IMR-90 (cell line): ENCODE data around the gene CD9. TPM values are rescaled to one million over a fixed set of nuclear protein-coding genes. Genes with fewer than 3 reads are reported as not detected.
A peak's percentile ranks its signal among the peaks of the same experiment; 100 is the strongest.

ENCODE experiments used
- ATAC-seq: fragments of 200-7000 bp; cut with Tn5 transposase; 2 replicates; pipeline ENCODE4 v1.9.1; 2020; ENCODE audit warnings: low read depth, mild to moderate bottlenecking, moderate library complexity
- BruUV-seq: library from RNA; stranded (reverse); fragments of 400-500 nt; replicated peaks from 2 replicates; lab custom pipeline; 2021; lab: Mats Ljungman, UMichigan
- CTCF ChIA-PET: fragments of 300-600 bp; formaldehyde crosslinking; extraction: SDS; loops from one replicate; lab custom pipeline; 2021; ENCODE audit warnings: antibody characterized with exemption; lab: Yijun Ruan, JAX
- POLR2A ChIA-PET: fragments of 300-600 bp; sonication (Branson Sonifier 250); formaldehyde crosslinking; loops from one replicate; lab custom pipeline; 2022; ENCODE audit warnings: antibody characterized with exemption; ENCODE audit not compliant: unreplicated experiment; lab: Charles Lee
- DNase-seq: peaks from one replicate; pipeline ENCODE4 v3.0.0; 2013
- H2AFZ ChIP-seq: replicated peaks from 2 replicates; pipeline ENCODE3; 2013; ENCODE audit warnings: low read length, mild to moderate bottlenecking; ENCODE audit not compliant: poor library complexity
- H2AK5ac ChIP-seq: 2 replicates; pipeline ENCODE4 v1.6.1; 2013; ENCODE audit warnings: low read depth, low read length, inconsistent platforms
- H2AK9ac ChIP-seq: replicated peaks from 2 replicates; pipeline ENCODE3; 2013; ENCODE audit warnings: mild to moderate bottlenecking, low read depth, low read length, moderate library complexity; ENCODE audit not compliant: poor library complexity
- H2BK120ac ChIP-seq: 2 replicates; pipeline ENCODE4 v1.6.1; 2013; ENCODE audit warnings: low read depth, low read length, inconsistent platforms
- H2BK15ac ChIP-seq: 3 replicates; pipeline ENCODE4 v1.6.1; 2013; ENCODE audit warnings: low read depth, low read length, inconsistent platforms
- H2BK20ac ChIP-seq: 2 replicates; pipeline ENCODE4 v1.6.1; 2013; ENCODE audit warnings: low read depth, mild to moderate bottlenecking, inconsistent platforms, low read length, moderate library complexity
- H2BK5ac ChIP-seq: 2 replicates; pipeline ENCODE4 v1.6.1; 2013; ENCODE audit warnings: mild to moderate bottlenecking, low read depth, low read length, inconsistent platforms; ENCODE audit not compliant: poor library complexity, severe bottlenecking
- H3K14ac ChIP-seq: replicated peaks from 2 replicates; pipeline ENCODE4 v1.6.1; 2013; ENCODE audit warnings: low read depth, low read length, inconsistent platforms
- H3K18ac ChIP-seq: 2 replicates; pipeline ENCODE4 v1.6.1; 2013; ENCODE audit warnings: low read depth, low read length, control low read depth
- H3K23ac ChIP-seq: 2 replicates; pipeline ENCODE4 v1.6.1; 2013; ENCODE audit warnings: low read depth, low read length, inconsistent platforms
- H3K27ac ChIP-seq: 2 replicates; pipeline ENCODE4 v1.5.1; 2013; ENCODE audit warnings: mild to moderate bottlenecking, control low read depth, low read length; ENCODE audit not compliant: insufficient read depth
- H3K27me3 ChIP-seq: 2 replicates; pipeline ENCODE4 v1.6.1; 2013; ENCODE audit warnings: low read length; ENCODE audit not compliant: control insufficient read depth, insufficient read depth
- H3K36me3 ChIP-seq: 2 replicates; pipeline ENCODE4 v1.6.1; 2013; ENCODE audit warnings: low read length, mixed read lengths; ENCODE audit not compliant: control insufficient read depth, insufficient read depth
- H3K4ac ChIP-seq: 2 replicates; pipeline ENCODE4 v1.6.1; 2013; ENCODE audit warnings: low read depth, low read length, inconsistent platforms
- H3K4me1 ChIP-seq: 2 replicates; pipeline ENCODE4 v1.6.1; 2013; ENCODE audit warnings: low read length, mixed read lengths; ENCODE audit not compliant: control insufficient read depth, insufficient read depth
- H3K4me2 ChIP-seq: 2 replicates; pipeline ENCODE4 v1.6.1; 2013; ENCODE audit warnings: low read depth, mild to moderate bottlenecking, control low read depth, low read length, moderate library complexity
- H3K4me3 ChIP-seq: 2 replicates; pipeline ENCODE4 v1.5.1; 2013; ENCODE audit warnings: low read depth, mild to moderate bottlenecking, control low read depth, low read length, moderate library complexity; ENCODE audit not compliant: insufficient read depth
- H3K56ac ChIP-seq: 2 replicates; pipeline ENCODE4 v1.6.1; 2013; ENCODE audit warnings: low read length, inconsistent platforms; ENCODE audit not compliant: insufficient read depth; ENCODE audit errors: extremely low read depth
- H3K79me1 ChIP-seq, 2 experiments: 2 replicates each; pipeline ENCODE4 v1.6.1; 2013; ENCODE audit warnings: low read length in 2 of 2, inconsistent platforms in 1 of 2, low read depth in 1 of 2
- H3K9ac ChIP-seq: 2 replicates; pipeline ENCODE4 v1.6.1; 2013; ENCODE audit warnings: low read depth, low read length, control low read depth
- H3K9me1 ChIP-seq: 2 replicates; pipeline ENCODE4 v1.6.1; 2013; ENCODE audit warnings: low read length, inconsistent platforms; ENCODE audit not compliant: insufficient read depth
- H3K9me3 ChIP-seq: 2 replicates; pipeline ENCODE4 v1.6.1; 2013; ENCODE audit warnings: low read length; ENCODE audit not compliant: control insufficient read depth, insufficient read depth
- H4K20me1 ChIP-seq: 2 replicates; pipeline ENCODE4 v1.6.1; 2013; ENCODE audit warnings: low read length, inconsistent platforms; ENCODE audit not compliant: insufficient read depth
- H4K5ac ChIP-seq: 2 replicates; pipeline ENCODE4 v1.6.1; 2013; ENCODE audit warnings: mild to moderate bottlenecking, low read depth, low read length, control low read depth
- H4K8ac ChIP-seq, 2 experiments: 2 replicates each; pipeline ENCODE4 v1.6.1; 2013; ENCODE audit warnings: low read depth in 2 of 2, low read length in 2 of 2, control low read depth in 1 of 2, inconsistent platforms in 1 of 2
- H4K91ac ChIP-seq: 2 replicates; pipeline ENCODE4 v1.6.1; 2013; ENCODE audit warnings: low read depth, low read length, inconsistent platforms; ENCODE audit not compliant: insufficient read depth
- BHLHE40 ChIP-seq: fragments of 150-350 bp; IDR thresholded peaks from 2 replicates; pipeline ENCODE4 v1.6.1; 2016; ENCODE audit warnings: mild to moderate bottlenecking, low read depth, low read length
- CHD1 ChIP-seq: IDR thresholded peaks from 2 replicates; pipeline ENCODE4 v1.6.1; 2012; ENCODE audit warnings: low read depth, low read length, improper control_type of control experiment
- POLR2A ChIP-seq: IDR thresholded peaks from 2 replicates; pipeline ENCODE4 v1.6.1; 2012; ENCODE audit warnings: mild to moderate bottlenecking, low read depth, low read length
- RAD21 ChIP-seq: IDR thresholded peaks from 2 replicates; pipeline ENCODE4 v1.6.1; 2012; ENCODE audit warnings: low read length, improper control_type of control experiment
- USF2 ChIP-seq: fragments of 150-350 bp; IDR thresholded peaks from 2 replicates; pipeline ENCODE4 v1.6.1; 2017; ENCODE audit warnings: mild to moderate bottlenecking, antibody characterized with exemption, low read length, low read depth
- WGBS, 2 experiments: methylation state at CpG; one replicate each; pipeline versions ENCODE4 v1.1.5 to v1.1.7; 2013; ENCODE audit warnings: missing lambda C conversion rate in 2 of 2; ENCODE audit not compliant: insufficient read length in 1 of 2; ENCODE audit errors: extremely low coverage in 2 of 2; 5-methylcytosine and 5-hydroxymethylcytosine counted together
- dilution Hi-C: fragments of 300-500 bp; cut with HindIII; formaldehyde crosslinking; loops from one replicate; pipeline ENCODE4 v1.14.3; 2018; ENCODE audit warnings: low sequenced_read_pairs; ENCODE audit not compliant: unreplicated experiment
- in situ Hi-C: fragments of 300-500 bp; cut with MboI; formaldehyde crosslinking; loops from 3 replicates; pipeline ENCODE4 v1.14.3; 2019; ENCODE audit warnings: low sequenced_read_pairs, inconsistent platforms, mixed read lengths
- intact Hi-C: fragments of 100-400 bp; cut with micrococcal nuclease; formaldehyde crosslinking; loops from 2 replicates; pipeline ENCODE4 v1.10.0; 2022
- polyA plus RNA-seq, 3 experiments: library from polyadenylated mRNA; depleted of rRNA; stranded (reverse); fragments of >200 nt; gene quantifications; 2 replicates each; pipeline ENCODE4 v1.2.3, GENCODE V29; 2012; ENCODE audit warnings: low replicate concordance in 1 of 3
- total RNA-seq: library from RNA; depleted of rRNA; stranded (reverse); fragments of >200 nt; gene quantifications from 2 replicates; pipeline ENCODE4 v1.2.3, GENCODE V29; 2012
- TF ChIP-seq, protein P1 (sequence below): fragments of 150-350 bp; IDR thresholded peaks from 2 replicates; pipeline ENCODE4 v1.6.1; 2016; ENCODE audit warnings: low read depth, mild to moderate bottlenecking, low read length, moderate library complexity, borderline replicate concordance

Gene CD9
- total and polyA plus RNA-seq, 2 of the 4 experiments (the other 2 are of a cell fraction) = 48.8 to 70.9 TPM

- TF ChIP-seq POLR2A = no peak
Measured at GRCh38 chr12:6280672-6281071, 80.5 kb downstream of the CD9 start (continued).

DNA sequence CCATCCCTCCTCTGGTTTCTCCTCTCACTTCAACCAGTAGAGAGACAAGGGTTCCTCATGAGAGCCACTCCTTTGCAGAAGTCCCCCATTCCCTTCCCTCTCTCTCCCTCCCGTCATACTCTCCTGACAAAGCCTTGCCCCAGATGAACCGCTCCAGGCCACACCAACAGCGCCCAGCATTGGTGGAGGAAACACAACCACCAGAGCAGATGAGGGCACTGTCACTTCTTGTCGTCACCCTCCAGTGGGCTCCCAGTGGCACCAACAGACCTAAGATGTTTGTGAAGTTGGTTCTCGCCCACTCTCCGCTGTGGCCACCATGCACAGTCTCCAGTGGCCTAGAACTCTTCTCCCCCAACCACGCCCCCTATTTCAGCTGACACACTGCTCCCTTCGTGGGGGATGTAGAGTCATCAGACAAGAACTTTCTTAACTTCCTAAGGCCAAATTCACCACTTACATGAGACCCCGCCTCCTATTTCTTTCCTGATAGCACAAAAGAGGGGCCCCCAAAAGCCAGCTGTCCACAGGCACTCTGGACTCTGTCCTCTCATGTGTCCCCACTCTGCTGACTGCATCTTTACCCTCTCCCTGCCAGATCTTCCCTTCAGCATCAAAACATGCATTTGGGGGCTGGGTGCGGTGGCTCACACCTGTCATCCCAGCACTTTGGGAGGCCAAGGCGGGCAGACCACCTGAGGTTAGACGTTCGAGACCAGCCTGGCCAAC is 81.0 kb downstream of the CD9 start:
- peak overlapping the region; percentile 77 to 94; a peak in 3 of 4 replicates for H4K8ac ChIP-seq
- dilution Hi-C loops = no loop called here
- DNase-seq (peak; percentile 52), ATAC-seq (no peak)
- H3K27ac ChIP-seq = peak overlapping the region; percentile 87
- H4K20me1 ChIP-seq = no peaks in the 10 kb centered on the region
- WGBS, 2 experiments = 100% methylated on average over 3 of the region's 13 CpGs; no CpG with 5 or more reads in 1 of the 2 experiments
- no peak overlapping the region for H3K4me2 ChIP-seq
- H3K14ac ChIP-seq = peak overlapping the region; percentile 90
- no peak overlapping the region for H3K56ac ChIP-seq
- peak overlapping the region; percentile 98 for H2BK20ac ChIP-seq
- H2BK5ac ChIP-seq = peak overlapping the region; percentile 79
- peaks cover 33% of the 10 kb centered on the region for H3K4me1 ChIP-seq
- H2BK15ac ChIP-seq = peak overlapping the region; percentile 93; the same call in 2 of the 3 replicates
- peak overlapping the region; percentile 74 for H2AFZ ChIP-seq
- no peak overlapping the region for H3K9ac ChIP-seq
- peak overlapping the region; percentile 97 for H2AK5ac ChIP-seq
- no peak overlapping the region for H3K4me3 ChIP-seq
- POLR2A ChIA-PET = interaction anchor here (0.5 kb wide), 1 partner anchor 190 kb away, joined by 6 read pairs; no protein-coding TSS in a partner anchor
- H4K91ac ChIP-seq = peak overlapping the region; percentile 98
- H2AK9ac ChIP-seq = peak overlapping the region; percentile 91
- no peaks in the 10 kb centered on the region for H3K9me3 ChIP-seq
- peaks cover 30% of the 10 kb centered on the region for H3K9me1 ChIP-seq
- H3K18ac ChIP-seq = peak overlapping the region; percentile 80
- H3K36me3 ChIP-seq = no peaks in the 10 kb centered on the region
- peak overlapping the region; percentile 97 for H2BK120ac ChIP-seq
- intact Hi-C loops = loop anchor here (10.0 kb wide), 1 partner anchor 776 kb away; no protein-coding TSS in a partner anchor
- peak overlapping the region; percentile 98 for H3K4ac ChIP-seq
- peak overlapping the region; percentile 52 for H4K5ac ChIP-seq
- BruUV-seq = no TSS peak
- H3K23ac ChIP-seq = peak overlapping the region; percentile 57; the same call in 1 of the 2 replicates
- TF ChIP-seq, protein P1, sequence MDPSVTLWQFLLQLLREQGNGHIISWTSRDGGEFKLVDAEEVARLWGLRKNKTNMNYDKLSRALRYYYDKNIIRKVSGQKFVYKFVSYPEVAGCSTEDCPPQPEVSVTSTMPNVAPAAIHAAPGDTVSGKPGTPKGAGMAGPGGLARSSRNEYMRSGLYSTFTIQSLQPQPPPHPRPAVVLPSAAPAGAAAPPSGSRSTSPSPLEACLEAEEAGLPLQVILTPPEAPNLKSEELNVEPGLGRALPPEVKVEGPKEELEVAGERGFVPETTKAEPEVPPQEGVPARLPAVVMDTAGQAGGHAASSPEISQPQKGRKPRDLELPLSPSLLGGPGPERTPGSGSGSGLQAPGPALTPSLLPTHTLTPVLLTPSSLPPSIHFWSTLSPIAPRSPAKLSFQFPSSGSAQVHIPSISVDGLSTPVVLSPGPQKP = no peak
- no peak for TF ChIP-seq CHD1
- TF ChIP-seq USF2 = no peak
- TF ChIP-seq BHLHE40 = no peak
- no peak for TF ChIP-seq RAD21
- no peak for TF ChIP-seq POLR2A
- H3K79me1 ChIP-seq = peaks cover 0 to 6% of the 10 kb centered on the region in 2 experiments; a peak in 1 of 4 replicates
- CTCF ChIA-PET = no interaction called here
- H3K27me3 ChIP-seq = no peaks in the 10 kb centered on the region
- in situ Hi-C loops = loop anchor here (25.0 kb wide), 1 partner anchor 819 kb away; no protein-coding TSS in a partner anchor
